ENCODE data around the gene BACE1.

- no peak for TF ChIP-seq CTCF (IDR thresholded peaks at IDR 0.05)
- TF ChIP-seq EZH2 (IDR thresholded peaks at IDR 0.05), result no peak
- no peak for TF ChIP-seq EZH2phosphoT487 (IDR thresholded peaks at IDR 0.05)
Measured at GRCh38 chr11:117313091-117313490, 3.0 kb downstream of the BACE1 start.

Data from neural progenitor cell (in vitro differentiated cells).